ENCODE measurements around the gene LZTR1. TPM values are rescaled to one million over a fixed set of nuclear protein-coding genes. Genes with fewer than 3 reads are reported as not detected.
"Not testable (repeated sequence)": the region's sequence is repeated elsewhere in the genome, so short reads cannot be mapped to it uniquely, and the experiment has no call there.

LZTR1 gene
- polyA plus RNA-seq, 1 of the 3 experiments (the other 2 are of a cell fraction) = 37.7 TPM

DNA sequence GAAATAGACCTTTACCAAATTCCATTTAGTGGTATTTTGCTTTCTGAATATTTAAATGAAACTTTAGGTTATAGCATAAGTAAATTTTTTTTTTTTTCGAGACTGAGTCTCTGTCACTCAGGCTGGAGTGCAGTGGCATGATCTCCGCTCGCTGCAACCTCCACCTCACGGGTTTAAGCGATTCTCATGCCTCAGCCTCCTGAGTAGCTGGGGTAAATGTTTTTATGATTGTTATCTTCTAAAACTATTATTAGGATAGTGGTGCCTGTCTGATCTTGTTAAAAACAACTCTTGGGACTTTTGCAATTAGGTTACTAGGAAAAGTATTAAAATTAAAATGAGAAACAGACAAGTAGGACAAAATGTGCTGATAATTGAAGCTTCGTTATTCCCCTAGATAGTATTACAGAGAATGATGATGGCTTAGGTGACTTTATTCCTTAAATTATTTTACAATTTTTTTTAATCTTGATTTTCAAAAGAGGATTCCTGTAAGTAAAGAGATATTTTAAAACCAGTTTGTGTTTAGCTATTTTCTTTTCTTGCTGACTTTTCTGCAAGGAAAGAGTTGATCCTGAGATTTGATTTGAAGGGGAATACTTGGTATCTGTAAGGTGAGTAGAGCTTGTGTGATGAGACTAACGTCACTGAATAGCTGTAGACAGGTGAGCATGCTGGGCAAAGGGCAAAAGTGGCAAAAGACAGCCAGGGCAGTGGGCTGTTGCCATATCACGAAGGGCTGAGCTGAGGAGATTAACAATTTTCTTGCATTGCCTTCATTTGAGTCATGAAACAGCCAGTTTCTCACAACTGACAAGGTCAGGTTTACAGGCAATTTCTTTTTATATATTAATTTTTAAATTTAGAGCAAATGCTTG, 44.1 kb upstream of the LZTR1 start:
- H3K4me1 ChIP-seq (ENCODE audit: control insufficient read depth in 1 of 2, insufficient read depth in 2 of 2, low read depth in 1 of 2, low read length in 1 of 2) = peaks cover 5 to 13% of the 10 kb centered on the region in 2 experiments; a peak in 2 of 4 replicates
- peak overlapping the region; percentile 19; the same call in 1 of the 2 replicates for H3K4me2 ChIP-seq
- no peaks in the 10 kb centered on the region for H3K9me3 ChIP-seq
- H3K27ac ChIP-seq (ENCODE audit: low read depth in 2 of 2, low read length in 1 of 2) = 0 out of 4 replicates have a peak overlapping the region, but pooled peaks of 1 of the 2 experiments have one; percentile 21
- no peaks in the 10 kb centered on the region for H3K27me3 ChIP-seq (ENCODE audit: insufficient read depth)
- TF ChIP-seq RXRA (IDR thresholded peaks at IDR 0.05; ENCODE audit: borderline replicate concordance, low read depth) (no peak), IRF3 (IDR thresholded peaks at IDR 0.05; ENCODE audit: low read depth, low read length) (no peak), EZH2phosphoT487 (IDR thresholded peaks at IDR 0.05; ENCODE audit: borderline replicate concordance, low read depth) (no peak), JUND (IDR thresholded peaks at IDR 0.05) (no peak), TAF1 (IDR thresholded peaks at IDR 0.05; ENCODE audit: borderline replicate concordance, low read depth, low read length) (no peak), RAD21 (IDR thresholded peaks at IDR 0.05; ENCODE audit: low read length) (no peak), EP300 (IDR thresholded peaks at IDR 0.05; ENCODE audit: borderline replicate concordance in 1 of 2, low read depth in 1 of 2, low read length in 1 of 2) (no peak), ELF1 (IDR thresholded peaks at IDR 0.05) (no peak), POLR2AphosphoS5 (IDR thresholded peaks at IDR 0.05; ENCODE audit: low read depth, low read length) (no peak), FOSL2 (IDR thresholded peaks at IDR 0.05; ENCODE audit: borderline replicate concordance, low read depth) (no peak)
- TF ChIP-seq, protein P1, sequence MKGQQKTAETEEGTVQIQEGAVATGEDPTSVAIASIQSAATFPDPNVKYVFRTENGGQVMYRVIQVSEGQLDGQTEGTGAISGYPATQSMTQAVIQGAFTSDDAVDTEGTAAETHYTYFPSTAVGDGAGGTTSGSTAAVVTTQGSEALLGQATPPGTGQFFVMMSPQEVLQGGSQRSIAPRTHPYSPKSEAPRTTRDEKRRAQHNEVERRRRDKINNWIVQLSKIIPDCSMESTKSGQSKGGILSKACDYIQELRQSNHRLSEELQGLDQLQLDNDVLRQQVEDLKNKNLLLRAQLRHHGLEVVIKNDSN (IDR thresholded peaks at IDR 0.05; ENCODE audit: borderline replicate concordance, low read depth) = no peak
- TF ChIP-seq, protein P2, sequence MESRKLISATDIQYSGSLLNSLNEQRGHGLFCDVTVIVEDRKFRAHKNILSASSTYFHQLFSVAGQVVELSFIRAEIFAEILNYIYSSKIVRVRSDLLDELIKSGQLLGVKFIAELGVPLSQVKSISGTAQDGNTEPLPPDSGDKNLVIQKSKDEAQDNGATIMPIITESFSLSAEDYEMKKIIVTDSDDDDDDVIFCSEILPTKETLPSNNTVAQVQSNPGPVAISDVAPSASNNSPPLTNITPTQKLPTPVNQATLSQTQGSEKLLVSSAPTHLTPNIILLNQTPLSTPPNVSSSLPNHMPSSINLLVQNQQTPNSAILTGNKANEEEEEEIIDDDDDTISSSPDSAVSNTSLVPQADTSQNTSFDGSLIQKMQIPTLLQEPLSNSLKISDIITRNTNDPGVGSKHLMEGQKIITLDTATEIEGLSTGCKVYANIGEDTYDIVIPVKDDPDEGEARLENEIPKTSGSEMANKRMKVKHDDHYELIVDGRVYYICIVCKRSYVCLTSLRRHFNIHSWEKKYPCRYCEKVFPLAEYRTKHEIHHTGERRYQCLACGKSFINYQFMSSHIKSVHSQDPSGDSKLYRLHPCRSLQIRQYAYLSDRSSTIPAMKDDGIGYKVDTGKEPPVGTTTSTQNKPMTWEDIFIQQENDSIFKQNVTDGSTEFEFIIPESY (IDR thresholded peaks at IDR 0.05; ENCODE audit: borderline replicate concordance, low read depth) = no peak
- no peak overlapping the region for H3K9ac ChIP-seq
- WGBS (ENCODE audit: low lambda C conversion rate) = 91% methylated on average over 8 of the region's 8 CpGs
- peaks cover 98% of the 10 kb centered on the region for H3K79me2 ChIP-seq (ENCODE audit: insufficient read depth)
- H3K4me3 ChIP-seq (ENCODE audit: low read depth in 2 of 2, low read length in 1 of 2) = no peak overlapping the region
- CTCF ChIA-PET = interaction anchor here (1.3 to 3.1 kb wide), 6 partner anchors 11 to 134 kb away, joined by 3 to 18 read pairs (median 4); partner anchors contain the start of gene CRKL
- no peak for DNase-seq
- no peaks in the 10 kb centered on the region for H3K9me2 ChIP-seq
- H3K36me3 ChIP-seq (replicated peaks in 1 of 2; ENCODE audit: control insufficient read depth in 1 of 2, insufficient read depth in 2 of 2, low read length in 1 of 2) = peaks cover 3 to 25% of the 10 kb centered on the region in 2 experiments
- no peak overlapping the region for H2AFZ ChIP-seq (ENCODE audit: low read depth)
- peaks cover 97% of the 10 kb centered on the region for H4K20me1 ChIP-seq (ENCODE audit: insufficient read depth)
- peaks cover 13% of the 10 kb centered on the region for H3F3A ChIP-seq (replicated peaks; ENCODE audit: insufficient read depth)
- POLR2A ChIA-PET = interaction anchor here (0.7 kb wide), 1 partner anchor 26 kb away, joined by 3 read pairs; no protein-coding TSS in a partner anchor

- DNase-seq; H3K4me2 ChIP-seq; H3K9me3 ChIP-seq; H3K9ac ChIP-seq; POLR2A ChIA-PET; H3K4me3 ChIP-seq (ENCODE audit: low read depth in 2 of 2, low read length in 1 of 2); H3K27ac ChIP-seq (ENCODE audit: low read depth in 2 of 2, low read length in 1 of 2); H2AFZ ChIP-seq (ENCODE audit: low read depth); H3K9me2 ChIP-seq; H3K27me3 ChIP-seq (ENCODE audit: insufficient read depth); H3F3A ChIP-seq (replicated peaks; ENCODE audit: insufficient read depth): not testable (repeated sequence)
- peaks cover 98% of the 10 kb centered on the region for H3K79me2 ChIP-seq (ENCODE audit: insufficient read depth)
- peaks cover 5 to 13% of the 10 kb centered on the region in 2 experiments; a peak in 2 of 4 replicates for H3K4me1 ChIP-seq (ENCODE audit: control insufficient read depth in 1 of 2, insufficient read depth in 2 of 2, low read depth in 1 of 2, low read length in 1 of 2)
- CTCF ChIA-PET = interaction anchor here (1.0 to 1.2 kb wide), 2 partner anchors 25 to 54 kb away, joined by 3 to 4 read pairs; no protein-coding TSS in a partner anchor
- H3K36me3 ChIP-seq (replicated peaks in 1 of 2; ENCODE audit: control insufficient read depth in 1 of 2, insufficient read depth in 2 of 2, low read length in 1 of 2) = peaks cover 0 to 16% of the 10 kb centered on the region in 2 experiments
- H4K20me1 ChIP-seq (ENCODE audit: insufficient read depth) = peaks cover 98% of the 10 kb centered on the region
- 95% methylated on average over 14 of the region's 14 CpGs for whole genome bisulfite sequencing (ENCODE audit: low lambda C conversion rate)
Measured at GRCh38 chr22:20939457-20940185, 42.5 kb upstream of the LZTR1 start.

Data from SK-N-SH (cell line).